ENCODE measurements around the gene C11orf71. TPM values are rescaled to one million over a fixed set of nuclear protein-coding genes. Genes with fewer than 3 reads are reported as not detected.

C11orf71 gene
- total and polyA plus RNA-seq, 10 of the 15 experiments (the other 5 are each of a cell fraction or from before 2014, with no cell fraction given), result 1.4 to 12.0 (median 7.1) TPM

GRCh38 chr11:114399490-114400215 lies 658 bp downstream of the C11orf71 start:
- Histone ChIP-seq H3K4me3 (peak overlapping the region; percentile 88), H3K27me3 (replicated peaks in 1 of 2; ENCODE audit: control insufficient read depth in 2 of 2, insufficient read depth in 2 of 2, low read length in 1 of 2) (no peaks in the 10 kb centered on the region), H3K9ac (ENCODE audit: control insufficient read depth, insufficient read depth, low read length) (peak overlapping the region; percentile 98), H4K20me1 (ENCODE audit: control insufficient read depth, insufficient read depth) (no peaks in the 10 kb centered on the region), H3K36me3 (ENCODE audit: control insufficient read depth in 2 of 2, insufficient read depth in 2 of 2, low read length in 1 of 2) (no peaks in the 10 kb centered on the region), H3K9me3 (replicated peaks; ENCODE audit: control insufficient read depth, insufficient read depth, low read length) (no peaks in the 10 kb centered on the region), H2AFZ (ENCODE audit: control insufficient read depth, low read depth, low read length) (peak overlapping the region; percentile 98), H3K4me1 (ENCODE audit: control insufficient read depth, insufficient read depth, low read length) (no peaks in the 10 kb centered on the region), H3K79me2 (ENCODE audit: control insufficient read depth, insufficient read depth, low read length) (peaks cover 44% of the 10 kb centered on the region), H3K27ac (ENCODE audit: control insufficient read depth, insufficient read depth) (peak overlapping the region; percentile 98), H3K4me2 (ENCODE audit: control insufficient read depth, insufficient read depth) (peak overlapping the region; percentile 84)
- peak; percentile 65 for FAIRE-seq
- RAD21 ChIA-PET (ENCODE audit: unreplicated experiment), result interaction anchor here (1.3 kb wide), 1 partner anchor 13 kb away, joined by 3 read pairs; no protein-coding TSS in a partner anchor
- POLR2A ChIA-PET, result no interaction called here
- in situ Hi-C loops (cut with MboI) (no loop called here), intact Hi-C loops (cut with micrococcal nuclease; ENCODE audit: unreplicated experiment) (loop anchor here (1.0 kb wide), 1 partner anchor 40 kb away; the partner anchor contains the start of gene REXO2)
- CTCF ChIA-PET, result no interaction called here
- peak; percentile 7 for DNase-seq (ENCODE audit: low read depth, low spot score)
- peak; percentile 17; the same call in 1 of the 2 replicates for TF ChIP-seq ZBTB40 (IDR thresholded peaks at IDR 0.05; ENCODE audit: borderline replicate concordance)
- no peak for TF ChIP-seq IRF4 (IDR thresholded peaks at IDR 0.05; ENCODE audit: low read depth, low read length)
- TF ChIP-seq E2F4 (IDR thresholded peaks at IDR 0.05; ENCODE audit: low read depth, low read length), result 0 out of 2 replicates have a peak, but pooled peaks have one; percentile 19
- peak; percentile 12; the same call in 1 of the 2 replicates for TF ChIP-seq MLLT1 (IDR thresholded peaks at IDR 0.05)
- no peak for TF ChIP-seq MTA3 (IDR thresholded peaks at IDR 0.05; ENCODE audit: borderline replicate concordance, low read length)
- WGBS (ENCODE audit: insufficient coverage, insufficient replicate concordance, low lambda C conversion rate, missing lambda C conversion rate), result 4% methylated on average over 29 of the region's 29 CpGs
- BruUV-seq (replicated peaks), result TSS peak; percentile 94
- SMC1A ChIA-PET (ENCODE audit: uncharacterized antibody, unreplicated experiment), result interaction anchor here (1.0 kb wide), 1 partner anchor 30 kb away, joined by 3 read pairs; no protein-coding TSS in a partner anchor
- ATAC-seq, result peak; percentile 57
